ENCODE measurements around the gene ACTC1. TPM values are rescaled to one million over a fixed set of nuclear protein-coding genes. Genes with fewer than 3 reads are reported as not detected.

The ACTC1 gene
- total RNA-seq, 2 donors from 2014 or later: 1.6 to 2.1 TPM

- Histone ChIP-seq H3K4me3 (no peak overlapping the region), H3K27ac (no peak overlapping the region), H3K4me1 (peaks cover 13% of the 10 kb centered on the region), H3K9me3 (no peaks in the 10 kb centered on the region), H3K36me3 (replicated peaks in 1 of 2; ENCODE audit: insufficient read depth in 1 of 2, low read depth in 2 of 2) (no peaks in the 10 kb centered on the region), H3K27me3 (no peaks in the 10 kb centered on the region)
- ATAC-seq (no peak), DNase-seq (peak in 1 of 4 donors; percentile 16)
- intact Hi-C loops (cut with DNase I): no loop called here
- no peak for TF ChIP-seq POLR2A (IDR thresholded peaks at IDR 0.05)
- no peak for TF ChIP-seq CTCF (IDR thresholded peaks at IDR 0.05)
- 20 to 32% methylated on average over 2 of the region's 2 CpGs for WGBS, 2 donors
These were observed 1.4 kb downstream of the ACTC1 start for GRCh38 chr15:34793901-34794300.

DNA sequence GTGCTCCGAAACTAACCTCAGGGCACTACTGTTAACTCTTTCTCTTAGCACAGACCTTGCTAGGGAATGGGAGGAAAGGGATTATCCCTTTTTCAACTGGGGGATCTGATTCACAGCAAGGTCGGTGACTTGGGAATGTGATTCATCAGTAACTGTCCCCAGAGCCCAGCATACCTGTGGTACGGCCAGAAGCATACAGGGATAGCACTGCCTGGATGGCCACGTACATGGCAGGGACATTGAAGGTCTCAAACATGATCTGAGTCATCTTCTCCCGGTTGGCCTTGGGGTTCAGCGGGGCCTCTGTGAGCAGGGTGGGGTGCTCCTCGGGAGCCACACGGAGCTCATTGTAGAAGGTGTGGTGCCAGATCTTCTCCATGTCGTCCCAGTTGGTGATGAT, 2.3 kb downstream of the ACTC1 start:
- Histone ChIP-seq H3K4me1 (peaks cover 13% of the 10 kb centered on the region), H3K27ac (no peak overlapping the region), H3K9me3 (no peaks in the 10 kb centered on the region), H3K4me3 (no peak overlapping the region), H3K36me3 (replicated peaks in 1 of 2; ENCODE audit: insufficient read depth in 1 of 2, low read depth in 2 of 2) (no peaks in the 10 kb centered on the region), H3K27me3 (no peaks in the 10 kb centered on the region)
- TF ChIP-seq POLR2A (IDR thresholded peaks at IDR 0.05) (no peak), CTCF (IDR thresholded peaks at IDR 0.05) (no peak)
- no peak for DNase-seq
- intact Hi-C loops (cut with DNase I): no loop called here
- ATAC-seq: no peak
- 76 to 84% methylated on average over 9 of the region's 9 CpGs for WGBS, 2 donors

GRCh38 chr15:34791701-34792100, 3.6 kb downstream of the ACTC1 start:
- Histone ChIP-seq H3K4me3 (no peak overlapping the region), H3K27me3 (no peaks in the 10 kb centered on the region), H3K9me3 (no peaks in the 10 kb centered on the region), H3K4me1 (peaks cover 13% of the 10 kb centered on the region), H3K27ac (no peak overlapping the region), H3K36me3 (replicated peaks in 1 of 2; ENCODE audit: insufficient read depth in 1 of 2, low read depth in 2 of 2) (no peaks in the 10 kb centered on the region)
- WGBS, 2 donors: 57 to 59% methylated on average over 3 of the region's 3 CpGs
- ATAC-seq: no peak
- DNase-seq: no peak
- intact Hi-C loops (cut with DNase I): no loop called here
- TF ChIP-seq POLR2A (IDR thresholded peaks at IDR 0.05) (no peak), CTCF (IDR thresholded peaks at IDR 0.05) (no peak)

DNA sequence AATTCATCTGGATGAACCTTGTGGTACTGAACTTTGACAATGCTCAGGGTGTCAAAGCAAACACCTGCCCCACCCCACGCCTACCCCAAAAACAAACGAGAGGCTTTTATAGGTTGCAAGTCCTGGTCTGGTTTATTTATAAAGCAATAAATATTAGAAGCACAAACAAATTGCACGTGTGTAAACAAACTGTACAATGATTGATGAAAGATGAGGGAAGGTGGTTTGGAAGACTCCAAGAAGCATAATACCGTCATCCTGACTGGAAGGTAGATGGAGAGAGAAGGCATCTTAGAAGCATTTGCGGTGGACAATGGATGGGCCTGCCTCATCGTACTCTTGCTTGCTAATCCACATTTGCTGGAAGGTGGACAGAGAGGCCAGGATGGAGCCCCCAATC, 5.2 kb downstream of the ACTC1 start:
- TF ChIP-seq POLR2A (IDR thresholded peaks at IDR 0.05) (no peak), CTCF (IDR thresholded peaks at IDR 0.05) (no peak)
- Histone ChIP-seq H3K27ac (no peak overlapping the region), H3K4me1 (peaks cover 8% of the 10 kb centered on the region), H3K9me3 (no peaks in the 10 kb centered on the region), H3K36me3 (replicated peaks in 1 of 2; ENCODE audit: insufficient read depth in 1 of 2, low read depth in 2 of 2) (no peaks in the 10 kb centered on the region), H3K27me3 (no peaks in the 10 kb centered on the region), H3K4me3 (no peak overlapping the region)
- intact Hi-C loops (cut with DNase I): no loop called here
- WGBS, 2 donors: 56 to 60% methylated on average over 6 of the region's 6 CpGs
- no peak for DNase-seq
- no peak for ATAC-seq

DNA sequence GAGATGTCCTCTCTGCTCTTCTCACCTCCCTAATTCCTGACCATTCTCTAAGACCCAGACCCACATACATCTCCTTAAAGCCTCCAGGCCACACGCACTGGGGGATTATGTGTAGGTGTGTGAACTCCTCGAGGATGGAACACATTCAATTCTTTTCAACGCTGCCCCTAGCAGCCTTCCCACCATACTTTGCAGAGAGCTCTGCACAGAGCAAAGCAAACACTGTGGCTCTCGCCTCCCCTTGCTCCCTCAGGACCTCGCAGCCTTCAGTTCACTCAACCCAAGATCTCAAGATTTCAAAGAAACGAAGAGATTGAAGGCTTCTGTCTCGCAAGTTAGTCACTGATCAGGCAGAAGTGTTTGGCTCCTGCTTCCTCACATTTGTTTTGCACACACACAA, 6.0 kb downstream of the ACTC1 start:
- Histone ChIP-seq H3K36me3 (replicated peaks in 1 of 2; ENCODE audit: insufficient read depth in 1 of 2, low read depth in 2 of 2) (no peaks in the 10 kb centered on the region), H3K27me3 (no peaks in the 10 kb centered on the region), H3K4me1 (no peaks in the 10 kb centered on the region), H3K9me3 (no peaks in the 10 kb centered on the region), H3K4me3 (no peak overlapping the region), H3K27ac (no peak overlapping the region)
- intact Hi-C loops (cut with DNase I): no loop called here
- DNase-seq: no peak
- TF ChIP-seq CTCF (IDR thresholded peaks at IDR 0.05) (no peak), POLR2A (IDR thresholded peaks at IDR 0.05) (no peak)
- no peak for ATAC-seq
- 59 to 64% methylated on average over 7 of the region's 7 CpGs for WGBS, 2 donors

Measured in body of pancreas (tissue), 4 donors.